Transverse colon (tissue), 4 donors: ENCODE data around the gene LTBP4. TPM values are rescaled to one million over a fixed set of nuclear protein-coding genes. Genes with fewer than 3 reads are reported as not detected.

Experiments
- DNase-seq: peaks from one replicate; pipeline ENCODE4 v3.0.0-alpha.2; 2019
- H3K27ac ChIP-seq, 4 donors: fragments of 200-600 bp; sonication (generic); 2 replicates each; pipeline ENCODE4 v1.5.1; 2016 to 2018; ENCODE audit warnings: inconsistent platforms in 4 of 4
- H3K27me3 ChIP-seq: fragments of 200-600 bp; sonication (generic); 2 replicates; pipeline ENCODE4 v1.5.1; 2017; ENCODE audit warnings: inconsistent platforms
- H3K36me3 ChIP-seq, 4 donors: fragments of 200-600 bp; sonication (generic); 2 replicates each; pipeline ENCODE4 v1.5.1; 2017 to 2019; ENCODE audit warnings: inconsistent platforms in 4 of 4
- H3K4me1 ChIP-seq, 4 donors: fragments of 200-600 bp; sonication (generic); 2 replicates each; pipeline ENCODE4 v1.5.1; 2017 to 2020; ENCODE audit warnings: inconsistent platforms in 4 of 4
- H3K4me3 ChIP-seq, 4 donors: fragments of 200-600 bp; sonication (generic); 1 replicate in 1 of 4; 2 replicates in 3 of 4; pipeline versions ENCODE4 v1.5.1 to v1.6.1; 2017 to 2019; ENCODE audit warnings: inconsistent platforms in 4 of 4
- H3K9me3 ChIP-seq, 2 donors: fragments of 200-600 bp; sonication (generic); 2 replicates each; pipeline ENCODE4 v1.5.1; 2017 to 2019; ENCODE audit warnings: inconsistent platforms in 2 of 2
- EP300 ChIP-seq: sonication (generic); formaldehyde crosslinking; IDR thresholded peaks from one replicate; pipeline ENCODE4 v1.6.1; 2017; ENCODE audit warnings: antibody characterized with exemption, low read depth
- POLR2A ChIP-seq: fragments of 450-650 bp; IDR thresholded peaks from one replicate; pipeline ENCODE4 v1.6.1; 2016; ENCODE audit warnings: antibody characterized with exemption, mild to moderate bottlenecking, moderate library complexity
- POLR2AphosphoS5 ChIP-seq, 3 donors: sonication (generic); formaldehyde crosslinking; IDR thresholded peaks; one replicate each; pipeline ENCODE4 v1.6.1; 2016; ENCODE audit warnings: antibody characterized with exemption in 3 of 3
- WGBS, 2 donors: methylation state at CpG; one replicate each; pipeline ENCODE4 v1.1.5; 2018; ENCODE audit warnings: low coverage in 1 of 2; 5-methylcytosine and 5-hydroxymethylcytosine counted together
- in situ Hi-C, 4 donors: fragments of 200-750 bp; cut with MboI; loops; one replicate each; pipeline versions ENCODE4 v1.15.0 to v1.15.1; 2017; ENCODE audit warnings: low sequenced_read_pairs in 3 of 4, low pct_ligation_motif_present in 1 of 4, low pct_unique_long_range_greater_than_20kb in 1 of 4
- intact Hi-C: fragments of 100-400 bp; cut with DNase I; formaldehyde crosslinking; loops from one replicate; pipeline ENCODE4 v1.15.1; 2023; ENCODE audit warnings: low total_unique reads
- total RNA-seq, 4 donors: library from RNA; depleted of rRNA; stranded (reverse); fragments of >200 nt; gene quantifications; one replicate each; pipeline ENCODE4 v1.1.0, GENCODE V29; 2016
- TF ChIP-seq, protein P1 (sequence below), 5 experiments: fragments of 200-600 bp in 3 of 5; fragments of 450-650 bp in 2 of 5; sonication (generic) in 3 of 5; IDR thresholded peaks; 1 replicate in 2 of 5; 2 replicates in 3 of 5; pipeline ENCODE4 v1.5.1; 2016 to 2017; ENCODE audit warnings: antibody characterized with exemption in 5 of 5, inconsistent platforms in 3 of 5, mild to moderate bottlenecking in 2 of 5, moderate library complexity in 1 of 5

LTBP4 gene
- total RNA-seq, 4 donors from 2014 or later = 122 to 477 (median 253) TPM

GRCh38 chr19:40667602-40668001 lies 66.4 kb downstream of the LTBP4 start:
- WGBS, 2 donors = 94% methylated on average over 3 to 14 of the region's 14 CpGs
- intact Hi-C loops (no loop called here), in situ Hi-C loops (loop anchor here in 3 of 4 donors (10.0 to 25.0 kb wide), 5 partner anchors 147 to 595 kb away; partner anchors contain the start of gene HNRNPUL1 (in 1 of the 3))
- Histone ChIP-seq H3K27ac (no peak overlapping the region), H3K36me3 (peaks cover 0 to 20% (median 3%) of the 10 kb centered on the region in 4 donors), H3K9me3 (no peaks in the 10 kb centered on the region), H3K4me1 (peaks cover 6 to 11% (median 8%) of the 10 kb centered on the region in 4 donors), H3K27me3 (no peaks in the 10 kb centered on the region), H3K4me3 (no peak overlapping the region)
- no peak for DNase-seq
- TF ChIP-seq POLR2AphosphoS5 (IDR thresholded peaks at IDR 0.05) (no peak), POLR2A (no peak), EP300 (no peak)
- TF ChIP-seq, protein P1, sequence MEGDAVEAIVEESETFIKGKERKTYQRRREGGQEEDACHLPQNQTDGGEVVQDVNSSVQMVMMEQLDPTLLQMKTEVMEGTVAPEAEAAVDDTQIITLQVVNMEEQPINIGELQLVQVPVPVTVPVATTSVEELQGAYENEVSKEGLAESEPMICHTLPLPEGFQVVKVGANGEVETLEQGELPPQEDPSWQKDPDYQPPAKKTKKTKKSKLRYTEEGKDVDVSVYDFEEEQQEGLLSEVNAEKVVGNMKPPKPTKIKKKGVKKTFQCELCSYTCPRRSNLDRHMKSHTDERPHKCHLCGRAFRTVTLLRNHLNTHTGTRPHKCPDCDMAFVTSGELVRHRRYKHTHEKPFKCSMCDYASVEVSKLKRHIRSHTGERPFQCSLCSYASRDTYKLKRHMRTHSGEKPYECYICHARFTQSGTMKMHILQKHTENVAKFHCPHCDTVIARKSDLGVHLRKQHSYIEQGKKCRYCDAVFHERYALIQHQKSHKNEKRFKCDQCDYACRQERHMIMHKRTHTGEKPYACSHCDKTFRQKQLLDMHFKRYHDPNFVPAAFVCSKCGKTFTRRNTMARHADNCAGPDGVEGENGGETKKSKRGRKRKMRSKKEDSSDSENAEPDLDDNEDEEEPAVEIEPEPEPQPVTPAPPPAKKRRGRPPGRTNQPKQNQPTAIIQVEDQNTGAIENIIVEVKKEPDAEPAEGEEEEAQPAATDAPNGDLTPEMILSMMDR (IDR thresholded peaks at IDR 0.05) = no peak

DNA sequence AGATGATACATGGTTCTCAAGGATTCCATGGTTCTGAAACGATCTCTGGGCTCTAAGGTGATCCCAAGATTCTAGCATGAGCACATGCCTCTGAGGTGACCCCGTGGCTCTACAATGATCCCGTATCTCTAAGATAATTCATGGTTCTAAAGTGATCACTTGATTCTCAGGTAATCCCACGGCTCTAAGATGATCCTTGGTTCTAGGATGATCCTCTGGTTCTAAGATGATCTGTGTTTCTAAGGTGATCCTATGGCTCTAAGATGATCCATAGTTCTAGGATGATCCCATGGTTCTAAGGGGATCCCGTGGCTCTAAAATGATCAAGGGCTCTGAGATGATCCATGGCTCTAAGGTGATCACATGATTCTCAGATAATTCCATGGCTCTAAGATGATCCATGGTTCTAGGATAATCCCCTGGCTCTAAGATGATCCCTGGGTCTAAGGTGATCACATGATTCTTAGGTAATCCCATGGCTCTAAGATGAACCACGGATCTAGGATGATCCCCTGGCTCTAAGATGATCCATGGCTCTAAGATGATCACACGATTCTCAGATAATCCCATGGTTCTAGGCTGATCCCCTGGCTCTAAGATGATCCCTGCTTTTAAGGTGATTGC lies 67.9 kb downstream of the LTBP4 start:
- Histone ChIP-seq H3K27me3 (no peaks in the 10 kb centered on the region), H3K9me3 (no peaks in the 10 kb centered on the region), H3K4me1 (no peaks in the 10 kb centered on the region), H3K4me3 (no peak overlapping the region), H3K27ac (no peak overlapping the region), H3K36me3 (peaks cover 0 to 24% (median 7%) of the 10 kb centered on the region in 4 donors)
- 89 to 92% methylated on average over 5 to 7 of the region's 7 CpGs for WGBS, 2 donors
- TF ChIP-seq POLR2A (no peak), EP300 (no peak), POLR2AphosphoS5 (IDR thresholded peaks at IDR 0.05) (no peak)
- TF ChIP-seq, protein P1 (IDR thresholded peaks at IDR 0.05) = no peak
- intact Hi-C loops (no loop called here), in situ Hi-C loops (loop anchor here in 3 of 4 donors (10.0 to 25.0 kb wide), 5 partner anchors 146 to 593 kb away; partner anchors contain the start of gene HNRNPUL1 (in 1 of the 3))
- DNase-seq = no peak

GRCh38 chr19:40671404-40671803 lies 70.2 kb downstream of the LTBP4 start:
- peaks cover 0 to 34% (median 10%) of the 10 kb centered on the region in 4 donors for H3K36me3 ChIP-seq
- H3K4me1 ChIP-seq = no peaks in the 10 kb centered on the region
- in situ Hi-C loops = loop anchor here in 1 of 4 donors (25.0 kb wide), 2 partner anchors 466 to 591 kb away; partner anchors contain the start of gene HNRNPUL1
- no peak overlapping the region for H3K4me3 ChIP-seq
- H3K27me3 ChIP-seq = no peaks in the 10 kb centered on the region
- no peaks in the 10 kb centered on the region for H3K9me3 ChIP-seq
- H3K27ac ChIP-seq = no peak overlapping the region
- TF ChIP-seq POLR2A (no peak), POLR2AphosphoS5 (IDR thresholded peaks at IDR 0.05) (no peak), EP300 (no peak)
- TF ChIP-seq, protein P1 (IDR thresholded peaks at IDR 0.05) = no peak
- intact Hi-C loops = no loop called here
- 84% methylated on average over 9 of the region's 9 CpGs; no CpG with 5 or more reads in 1 of the 2 donors for WGBS, 2 donors
- no peak for DNase-seq

DNA sequence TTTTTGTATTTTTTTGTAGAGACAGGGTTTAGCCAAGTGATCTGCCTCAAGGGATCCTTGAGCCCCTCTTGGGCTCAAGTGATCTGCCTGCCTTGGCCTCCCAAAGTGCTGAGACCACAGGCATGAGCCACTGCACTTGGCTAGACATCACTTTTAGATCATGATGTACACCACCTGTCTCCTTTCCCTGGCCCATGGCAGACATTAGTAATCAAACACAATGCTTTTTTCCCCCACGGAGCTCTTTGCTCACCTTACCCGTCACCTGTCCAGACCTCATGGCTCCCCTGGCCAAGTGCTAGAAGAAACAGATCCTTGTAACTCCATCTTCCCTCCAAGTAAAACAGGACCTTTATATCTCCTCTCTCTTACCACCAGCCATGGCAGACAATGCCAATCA lies 70.9 kb downstream of the LTBP4 start:
- Histone ChIP-seq H3K27me3 (no peaks in the 10 kb centered on the region), H3K4me1 (no peaks in the 10 kb centered on the region), H3K27ac (no peak overlapping the region), H3K36me3 (peaks cover 0 to 38% (median 10%) of the 10 kb centered on the region in 4 donors), H3K4me3 (no peak overlapping the region), H3K9me3 (no peaks in the 10 kb centered on the region)
- WGBS, 2 donors = 82 to 89% methylated on average over 1 to 2 of the region's 2 CpGs
- intact Hi-C loops (no loop called here), in situ Hi-C loops (loop anchor here in 1 of 4 donors (25.0 kb wide), 2 partner anchors 465 to 590 kb away; partner anchors contain the start of gene HNRNPUL1)
- no peak for DNase-seq
- TF ChIP-seq EP300 = no peak
- TF ChIP-seq, protein P1 (IDR thresholded peaks at IDR 0.05) = no peak
- TF ChIP-seq POLR2A = no peak
- TF ChIP-seq POLR2AphosphoS5 (IDR thresholded peaks at IDR 0.05) = no peak
